ENCODE measurements around the gene CDKL5.

The CDKL5 gene

DNA sequence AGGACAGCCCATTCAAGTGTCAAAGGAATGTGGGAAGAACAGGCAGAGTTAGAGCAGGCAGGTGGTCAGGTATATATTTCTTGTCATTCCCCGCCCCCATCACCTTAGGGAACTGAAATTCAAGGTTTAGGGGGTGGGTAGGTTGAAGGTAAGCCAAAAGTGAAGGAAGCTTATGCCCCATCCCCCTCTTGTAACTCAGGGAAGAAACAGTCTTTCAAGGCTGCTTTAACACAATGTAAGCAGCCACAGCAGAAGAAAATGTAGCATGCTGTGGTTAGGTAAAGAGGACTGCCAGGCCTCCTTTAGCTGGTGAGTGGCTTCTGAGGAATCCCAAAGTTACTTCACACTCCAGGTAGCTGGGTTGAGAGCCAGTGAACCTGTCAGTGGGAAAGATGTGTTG, 124.2 kb downstream of the CDKL5 start:
- H3K4me3 ChIP-seq (ENCODE audit: control insufficient read depth, low read depth, low read length): no peak overlapping the region
- TF ChIP-seq, protein P1, sequence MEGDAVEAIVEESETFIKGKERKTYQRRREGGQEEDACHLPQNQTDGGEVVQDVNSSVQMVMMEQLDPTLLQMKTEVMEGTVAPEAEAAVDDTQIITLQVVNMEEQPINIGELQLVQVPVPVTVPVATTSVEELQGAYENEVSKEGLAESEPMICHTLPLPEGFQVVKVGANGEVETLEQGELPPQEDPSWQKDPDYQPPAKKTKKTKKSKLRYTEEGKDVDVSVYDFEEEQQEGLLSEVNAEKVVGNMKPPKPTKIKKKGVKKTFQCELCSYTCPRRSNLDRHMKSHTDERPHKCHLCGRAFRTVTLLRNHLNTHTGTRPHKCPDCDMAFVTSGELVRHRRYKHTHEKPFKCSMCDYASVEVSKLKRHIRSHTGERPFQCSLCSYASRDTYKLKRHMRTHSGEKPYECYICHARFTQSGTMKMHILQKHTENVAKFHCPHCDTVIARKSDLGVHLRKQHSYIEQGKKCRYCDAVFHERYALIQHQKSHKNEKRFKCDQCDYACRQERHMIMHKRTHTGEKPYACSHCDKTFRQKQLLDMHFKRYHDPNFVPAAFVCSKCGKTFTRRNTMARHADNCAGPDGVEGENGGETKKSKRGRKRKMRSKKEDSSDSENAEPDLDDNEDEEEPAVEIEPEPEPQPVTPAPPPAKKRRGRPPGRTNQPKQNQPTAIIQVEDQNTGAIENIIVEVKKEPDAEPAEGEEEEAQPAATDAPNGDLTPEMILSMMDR (IDR thresholded peaks at IDR 0.05; ENCODE audit: control insufficient read depth, insufficient read depth, low read depth, low read length, missing control alignments): no peak
- DNase-seq (ENCODE audit: low read depth): no peak

GRCh38 chrX:18557879-18558278, 132.5 kb downstream of the CDKL5 start:
- no peak overlapping the region for H3K4me3 ChIP-seq (ENCODE audit: control insufficient read depth, low read depth, low read length)
- TF ChIP-seq, protein P1 (IDR thresholded peaks at IDR 0.05; ENCODE audit: control insufficient read depth, insufficient read depth, low read depth, low read length, missing control alignments): no peak
- no peak for DNase-seq (ENCODE audit: low read depth)

- no peak overlapping the region for H3K4me3 ChIP-seq (ENCODE audit: control insufficient read depth, low read depth, low read length)
- TF ChIP-seq, protein P1 (IDR thresholded peaks at IDR 0.05; ENCODE audit: control insufficient read depth, insufficient read depth, low read depth, low read length, missing control alignments): no peak
- DNase-seq (ENCODE audit: low read depth): no peak
Measured at GRCh38 chrX:18558799-18559198, 133.4 kb downstream of the CDKL5 start.

GRCh38 chrX:18561020-18561419, 135.6 kb downstream of the CDKL5 start:
- no peak overlapping the region for H3K4me3 ChIP-seq (ENCODE audit: control insufficient read depth, low read depth, low read length)
- TF ChIP-seq, protein P1 (IDR thresholded peaks at IDR 0.05; ENCODE audit: control insufficient read depth, insufficient read depth, low read depth, low read length, missing control alignments): no peak
- no peak for DNase-seq (ENCODE audit: low read depth)

DNA sequence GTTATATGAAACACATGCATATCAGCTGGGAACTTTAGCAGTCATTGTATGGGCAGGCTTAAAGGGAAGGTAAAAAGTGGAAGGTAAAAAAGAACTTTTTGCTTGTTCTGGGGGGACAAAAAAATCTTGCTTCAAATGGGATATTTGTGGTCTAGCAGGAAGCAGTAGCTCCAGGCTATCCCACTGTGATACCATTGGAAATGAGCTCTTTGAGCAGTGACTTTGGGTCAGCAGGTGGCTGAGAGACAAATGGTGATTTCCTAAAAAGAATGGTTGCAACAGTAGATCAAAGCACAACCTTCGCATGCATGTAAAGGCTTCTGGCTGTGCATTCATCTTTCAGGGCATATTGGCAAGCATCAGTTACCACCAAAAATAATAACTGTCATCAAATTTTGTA, 140.3 kb downstream of the CDKL5 start:
- no peak overlapping the region for H3K4me3 ChIP-seq (ENCODE audit: control insufficient read depth, low read depth, low read length)
- TF ChIP-seq, protein P1 (IDR thresholded peaks at IDR 0.05; ENCODE audit: control insufficient read depth, insufficient read depth, low read depth, low read length, missing control alignments): no peak
- DNase-seq (ENCODE audit: low read depth): no peak

- no peak for DNase-seq (ENCODE audit: low read depth)
- no peak overlapping the region for H3K4me3 ChIP-seq (ENCODE audit: control insufficient read depth, low read depth, low read length)
- TF ChIP-seq, protein P1 (IDR thresholded peaks at IDR 0.05; ENCODE audit: control insufficient read depth, insufficient read depth, low read depth, low read length, missing control alignments): no peak
Measured at GRCh38 chrX:18566748-18567147, 141.3 kb downstream of the CDKL5 start.

DNA sequence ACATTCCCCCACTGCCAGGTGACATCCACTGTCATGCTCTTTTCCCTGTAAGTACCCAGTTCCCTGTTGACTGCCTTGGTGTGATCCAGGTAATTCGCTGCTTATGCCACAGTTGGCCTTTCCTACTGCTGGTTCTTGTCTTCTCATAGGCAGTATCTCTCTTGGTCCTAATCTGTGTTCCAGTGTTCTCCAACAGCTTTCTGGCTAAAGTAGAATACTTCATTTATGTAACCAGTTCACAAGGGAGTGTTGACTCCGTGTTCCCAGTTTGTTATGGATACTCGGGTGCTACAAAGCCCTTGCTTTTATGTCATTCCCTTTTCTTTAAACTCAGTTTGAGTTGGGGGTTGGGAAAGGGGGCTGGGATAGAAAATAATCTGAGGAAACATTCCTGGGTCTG, 148.1 kb downstream of the CDKL5 start:
- H3K4me3 ChIP-seq (ENCODE audit: control insufficient read depth, low read depth, low read length): no peak overlapping the region
- DNase-seq (ENCODE audit: low read depth): no peak
- TF ChIP-seq, protein P1 (IDR thresholded peaks at IDR 0.05; ENCODE audit: control insufficient read depth, insufficient read depth, low read depth, low read length, missing control alignments): no peak
